GM21367 (cell line): ENCODE measurements around the gene NCAPD2.

Experiments
- ATAC-seq: cut with Tn5 transposase; IDR thresholded peaks from one replicate; pipeline ENCODE4 v1.9.1; 2021; ENCODE audit not compliant: unreplicated experiment

The NCAPD2 gene

GRCh38 chr12:6562881-6563280 is 69.0 kb downstream of the NCAPD2 start:
- ATAC-seq, result no peak

DNA sequence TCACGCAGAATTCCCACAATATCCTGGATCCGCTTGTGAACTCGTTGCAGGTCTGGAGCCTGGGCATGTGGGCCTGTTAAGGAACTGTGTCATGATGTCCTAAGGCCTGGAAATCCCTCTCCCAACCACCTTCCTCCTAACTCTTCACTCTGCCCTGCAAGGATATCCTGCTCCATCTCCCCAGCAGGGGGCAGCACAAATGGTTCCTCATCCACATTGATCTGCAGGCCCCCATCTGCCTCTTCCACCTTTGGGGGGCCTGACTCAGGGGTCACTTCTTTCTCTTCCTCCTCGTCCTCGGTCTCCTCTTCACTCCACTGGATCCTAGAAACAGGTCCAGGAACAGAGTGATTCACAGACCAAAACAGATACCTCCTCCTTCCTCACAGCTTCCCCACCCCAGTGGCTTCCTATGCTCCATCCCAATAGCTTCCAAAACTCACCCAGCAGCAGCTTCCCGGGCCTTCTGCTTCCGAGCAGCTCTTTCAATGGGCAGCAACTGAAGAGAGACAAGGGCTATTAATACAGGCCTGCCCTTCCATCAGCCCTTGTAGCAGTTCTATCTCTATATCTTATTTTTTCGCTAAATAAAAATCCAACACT is 69.6 kb downstream of the NCAPD2 start:
- ATAC-seq, result no peak

- no peak for ATAC-seq
These were observed 73.3 kb downstream of the NCAPD2 start for GRCh38 chr12:6567112-6567670.

DNA sequence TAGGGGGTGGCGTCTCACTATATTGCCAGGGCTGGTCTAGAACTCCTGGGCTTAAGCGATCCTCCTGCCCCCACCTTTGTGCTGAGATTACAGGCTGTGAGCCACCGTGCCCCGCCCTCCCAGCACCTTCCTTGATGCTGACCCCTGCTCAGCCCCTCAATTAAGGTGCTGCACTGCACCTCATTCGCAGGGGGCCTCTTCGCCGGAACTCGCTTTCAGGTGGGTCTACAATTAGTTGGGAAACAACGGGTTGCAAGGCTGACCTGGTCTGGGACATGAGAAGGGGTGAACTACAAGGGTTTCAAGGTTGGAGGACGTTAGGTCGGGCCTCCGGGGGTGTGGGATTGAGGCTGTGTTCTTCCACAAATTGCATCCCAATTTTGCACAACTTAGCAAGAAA is 75.4 kb downstream of the NCAPD2 start:
- ATAC-seq, result no peak

DNA sequence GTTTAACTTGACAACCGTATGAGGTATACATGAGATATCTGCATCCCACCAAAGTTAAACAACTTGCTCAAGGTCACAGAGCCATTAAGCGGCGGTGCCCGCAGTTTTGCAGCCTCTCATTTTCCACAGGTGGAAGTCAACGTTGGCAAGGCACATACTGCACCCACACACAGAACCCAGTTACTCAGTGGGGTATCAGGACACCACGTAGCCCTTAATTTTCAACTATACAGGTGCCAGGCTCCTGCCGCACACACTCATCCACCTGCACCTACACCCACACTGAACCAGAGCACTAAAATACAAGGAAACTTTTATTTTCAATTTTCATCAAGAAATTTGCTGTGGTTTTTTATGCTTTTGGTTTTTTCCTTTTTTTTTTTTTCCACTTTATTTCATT is 75.9 kb downstream of the NCAPD2 start:
- ATAC-seq, result no peak

DNA sequence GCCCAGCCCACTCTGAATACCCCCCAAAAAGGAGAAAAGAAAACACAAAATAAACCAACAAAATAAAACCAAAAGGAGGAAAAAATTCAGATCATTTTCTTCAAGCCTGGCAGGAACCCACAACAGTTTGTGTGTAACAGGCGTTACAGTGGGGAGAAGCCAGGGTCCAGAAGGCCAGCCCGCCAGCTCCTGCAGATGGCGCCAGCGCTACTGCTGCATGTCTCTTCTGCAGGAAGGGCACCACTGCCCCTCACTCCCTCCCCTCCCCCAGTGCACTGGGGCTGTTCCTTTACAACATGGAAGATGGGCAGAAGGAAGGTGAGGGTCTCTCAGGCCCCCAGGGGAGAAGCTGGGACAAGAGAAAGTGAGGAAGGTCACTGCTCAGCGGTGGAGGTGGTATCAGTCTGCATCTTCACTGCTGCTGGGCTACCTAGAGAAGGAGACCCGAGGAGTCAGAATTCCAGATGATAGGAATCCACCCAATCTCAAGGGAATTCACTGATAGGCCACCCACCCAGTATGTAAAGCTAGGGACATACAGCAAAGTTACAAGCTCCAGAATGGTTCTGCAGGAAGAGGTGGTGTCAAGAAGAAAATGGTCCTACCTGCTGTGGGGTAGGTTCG is 76.5 kb downstream of the NCAPD2 start:
- no peak for ATAC-seq

DNA sequence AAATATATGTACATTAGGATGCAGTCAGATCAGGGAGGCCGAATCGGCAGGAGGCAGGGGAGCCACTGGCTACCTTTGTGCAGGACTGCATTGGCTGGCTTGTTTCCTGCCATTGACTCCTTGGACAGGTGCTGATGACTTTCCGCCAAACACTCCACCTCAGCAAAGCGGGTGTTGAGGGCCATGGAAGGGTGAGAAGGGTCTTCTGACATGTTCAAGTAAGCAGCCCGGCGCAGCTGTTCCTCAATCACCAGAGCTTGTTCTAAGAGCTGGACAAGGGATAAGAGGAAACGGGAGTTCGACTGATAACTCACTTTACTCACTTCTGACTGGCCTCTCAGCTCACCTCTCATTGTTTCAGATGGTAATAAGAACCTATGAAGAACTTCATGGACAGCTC is 79.1 kb downstream of the NCAPD2 start:
- no peak for ATAC-seq

GRCh38 chr12:6574576-6575295 is 80.8 kb downstream of the NCAPD2 start:
- ATAC-seq, result no peak

- no peak for ATAC-seq
These were observed 81.7 kb downstream of the NCAPD2 start for GRCh38 chr12:6575648-6576047.
